ENCODE results near the gene TEX2. TPM values are rescaled to one million over a fixed set of nuclear protein-coding genes. Genes with fewer than 3 reads are reported as not detected.

The TEX2 gene
- polyA plus RNA-seq, 3 donors: 6.5 to 8.7 (median 7.8) TPM

DNA sequence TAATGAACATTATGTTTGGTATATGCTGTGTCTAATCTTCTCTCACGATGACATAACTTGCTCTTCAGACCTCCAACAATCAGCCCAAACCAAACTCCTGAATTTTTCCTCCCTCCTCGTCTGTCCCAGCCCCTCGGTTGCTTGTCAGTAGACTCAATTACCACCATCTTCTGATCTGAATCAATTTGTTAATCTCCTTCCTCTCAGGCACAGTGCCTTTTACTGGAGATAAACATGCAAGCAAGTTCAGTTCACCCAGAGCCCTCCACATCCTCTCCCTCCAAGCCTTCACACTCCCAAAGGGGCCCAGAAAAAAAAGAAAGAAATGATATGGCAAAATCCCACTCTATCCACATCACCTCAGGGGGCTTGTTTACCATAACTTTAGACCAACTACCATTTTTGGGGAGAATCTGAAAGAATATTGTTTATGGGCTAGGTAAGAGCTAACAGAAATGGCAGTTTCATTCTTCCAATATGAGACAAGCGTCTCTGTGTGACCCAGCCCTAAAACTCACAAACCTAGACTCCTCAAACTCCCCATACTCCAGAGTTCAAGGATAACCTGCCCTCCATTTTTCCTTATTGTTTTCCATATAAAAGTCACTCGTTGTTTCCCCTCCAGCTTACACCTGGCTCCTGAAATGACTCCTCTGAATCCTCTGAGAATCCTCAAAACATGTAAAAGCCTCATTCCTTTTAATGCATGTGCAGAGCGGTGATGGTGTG, 1.5 kb downstream of the TEX2 start:
- Histone ChIP-seq H3K79me2 (ENCODE audit: insufficient read depth, low read length) (peaks cover 65% of the 10 kb centered on the region), H3K27me3 (ENCODE audit: control insufficient read depth in 2 of 2, insufficient read depth in 2 of 2, low read length in 2 of 2) (no peaks in the 10 kb centered on the region), H3K4me1 (ENCODE audit: control insufficient read depth in 1 of 2, insufficient read depth in 2 of 2, low read length in 2 of 2) (peaks cover 33 to 39% of the 10 kb centered on the region in 2 donors), H3K4me2 (replicated peaks; ENCODE audit: extremely low read depth, low read length, poor library complexity, severe bottlenecking) (peak overlapping the region; percentile 82), H4K20me1 (ENCODE audit: insufficient read depth, low read length) (peaks cover 11% of the 10 kb centered on the region), H3K36me3 (replicated peaks in 1 of 2; ENCODE audit: control insufficient read depth in 1 of 2, insufficient read depth in 2 of 2, low read length in 2 of 2) (no peaks in the 10 kb centered on the region), H3K9me3 (replicated peaks in 1 of 2; ENCODE audit: control insufficient read depth in 1 of 2, insufficient read depth in 1 of 2, low read length in 2 of 2) (no peaks in the 10 kb centered on the region), H3K27ac (ENCODE audit: low read depth in 1 of 2, low read length in 2 of 2) (peak overlapping the region; percentile 54 to 78), H3K9ac (ENCODE audit: insufficient read depth, low read length, poor library complexity, severe bottlenecking) (peak overlapping the region; percentile 82), H2AFZ (ENCODE audit: insufficient read depth, low read depth, low read length, poor library complexity, severe bottlenecking) (peak overlapping the region; percentile 93), H3K4me3 (replicated peaks in 1 of 3; ENCODE audit: low read depth in 2 of 3, low read length in 3 of 3) (peak overlapping the region; percentile 81 to 86 (median 82))
- Mint-ChIP-seq H3K9me3 (no peaks in the 10 kb centered on the region), H3K4me3 (peak overlapping the region; percentile 97), H3K4me1 (peaks cover 40% of the 10 kb centered on the region), H3K27ac (peak overlapping the region; percentile 76 to 94 (median 88)), H3K36me3 (peaks cover 0 to 4% of the 10 kb centered on the region in 2 donors), H3K27me3 (ENCODE audit: low read depth in 3 of 3) (peaks cover 0 to 2% (median 0%) of the 10 kb centered on the region in 3 donors)
- TF ChIP-seq, protein P1, sequence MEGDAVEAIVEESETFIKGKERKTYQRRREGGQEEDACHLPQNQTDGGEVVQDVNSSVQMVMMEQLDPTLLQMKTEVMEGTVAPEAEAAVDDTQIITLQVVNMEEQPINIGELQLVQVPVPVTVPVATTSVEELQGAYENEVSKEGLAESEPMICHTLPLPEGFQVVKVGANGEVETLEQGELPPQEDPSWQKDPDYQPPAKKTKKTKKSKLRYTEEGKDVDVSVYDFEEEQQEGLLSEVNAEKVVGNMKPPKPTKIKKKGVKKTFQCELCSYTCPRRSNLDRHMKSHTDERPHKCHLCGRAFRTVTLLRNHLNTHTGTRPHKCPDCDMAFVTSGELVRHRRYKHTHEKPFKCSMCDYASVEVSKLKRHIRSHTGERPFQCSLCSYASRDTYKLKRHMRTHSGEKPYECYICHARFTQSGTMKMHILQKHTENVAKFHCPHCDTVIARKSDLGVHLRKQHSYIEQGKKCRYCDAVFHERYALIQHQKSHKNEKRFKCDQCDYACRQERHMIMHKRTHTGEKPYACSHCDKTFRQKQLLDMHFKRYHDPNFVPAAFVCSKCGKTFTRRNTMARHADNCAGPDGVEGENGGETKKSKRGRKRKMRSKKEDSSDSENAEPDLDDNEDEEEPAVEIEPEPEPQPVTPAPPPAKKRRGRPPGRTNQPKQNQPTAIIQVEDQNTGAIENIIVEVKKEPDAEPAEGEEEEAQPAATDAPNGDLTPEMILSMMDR (IDR thresholded peaks at IDR 0.05): no peak
- DNase-seq: no peak
- WGBS (ENCODE audit: insufficient coverage): 13% methylated on average over 3 of the region's 6 CpGs
- intact Hi-C loops (cut with micrococcal nuclease): loop anchor here in 1 of 2 donors (5.0 kb wide), 2 partner anchors 84 to 114 kb away; no protein-coding TSS in a partner anchor

DNA sequence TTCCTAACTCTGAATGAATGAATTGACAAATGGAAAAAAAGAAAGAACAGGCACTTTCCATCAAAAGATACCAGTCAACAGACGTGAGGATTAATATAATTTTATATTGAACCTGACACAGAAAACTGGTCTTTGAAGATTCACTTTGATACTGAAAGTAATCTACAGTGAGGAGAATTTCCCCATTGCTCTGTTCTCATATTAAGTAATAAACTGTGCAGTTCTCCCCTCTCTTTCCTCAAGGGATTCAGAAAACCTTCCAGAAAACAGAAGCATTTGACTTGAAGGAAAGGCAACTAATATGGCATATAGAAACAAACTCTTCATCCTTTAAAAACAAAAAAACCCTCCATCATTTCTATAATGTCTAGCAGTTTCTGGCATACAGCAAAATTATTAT, 2.2 kb downstream of the TEX2 start:
- H3K36me3 ChIP-seq (replicated peaks in 1 of 2; ENCODE audit: control insufficient read depth in 1 of 2, insufficient read depth in 2 of 2, low read length in 2 of 2): no peaks in the 10 kb centered on the region
- peaks cover 47% of the 10 kb centered on the region for H3K4me1 Mint-ChIP-seq
- H3K9ac ChIP-seq (ENCODE audit: insufficient read depth, low read length, poor library complexity, severe bottlenecking): no peak overlapping the region
- no peaks in the 10 kb centered on the region for H3K9me3 ChIP-seq (replicated peaks in 1 of 2; ENCODE audit: control insufficient read depth in 1 of 2, insufficient read depth in 1 of 2, low read length in 2 of 2)
- WGBS (ENCODE audit: insufficient coverage): no CpG with 5 or more reads among the region's 1 CpG
- TF ChIP-seq, protein P1 (IDR thresholded peaks at IDR 0.05): no peak
- peak overlapping the region; percentile 40 for H3K4me2 ChIP-seq (replicated peaks; ENCODE audit: extremely low read depth, low read length, poor library complexity, severe bottlenecking)
- DNase-seq: peak in 1 of 3 donors; percentile 26
- intact Hi-C loops (cut with micrococcal nuclease): loop anchor here in 1 of 2 donors (5.0 kb wide), 2 partner anchors 84 to 114 kb away; no protein-coding TSS in a partner anchor
- H4K20me1 ChIP-seq (ENCODE audit: insufficient read depth, low read length): peaks cover 16% of the 10 kb centered on the region
- peak overlapping the region in 4 of 7 donors; percentile 37 to 77 (median 62) for H3K27ac Mint-ChIP-seq
- H3K27ac ChIP-seq (ENCODE audit: low read depth in 1 of 2, low read length in 2 of 2): peak overlapping the region in 1 of 2 donors; percentile 43
- no peaks in the 10 kb centered on the region for H3K27me3 ChIP-seq (ENCODE audit: control insufficient read depth in 2 of 2, insufficient read depth in 2 of 2, low read length in 2 of 2)
- H3K79me2 ChIP-seq (ENCODE audit: insufficient read depth, low read length): peaks cover 72% of the 10 kb centered on the region
- H2AFZ ChIP-seq (ENCODE audit: insufficient read depth, low read depth, low read length, poor library complexity, severe bottlenecking): peak overlapping the region; percentile 20
- peaks cover 0 to 2% (median 0%) of the 10 kb centered on the region in 3 donors for H3K27me3 Mint-ChIP-seq (ENCODE audit: low read depth in 3 of 3)
- peaks cover 0 to 4% of the 10 kb centered on the region in 2 donors for H3K36me3 Mint-ChIP-seq
- peak overlapping the region in 1 of 3 experiments; percentile 23 for H3K4me3 ChIP-seq (replicated peaks in 1 of 3; ENCODE audit: low read depth in 2 of 3, low read length in 3 of 3)
- peak overlapping the region; percentile 37 to 61 for H3K4me3 Mint-ChIP-seq
- no peaks in the 10 kb centered on the region for H3K9me3 Mint-ChIP-seq
- peaks cover 33 to 39% of the 10 kb centered on the region in 2 donors for H3K4me1 ChIP-seq (ENCODE audit: control insufficient read depth in 1 of 2, insufficient read depth in 2 of 2, low read length in 2 of 2)

Data from CD14-positive monocyte (primary cell).